Lower leg skin (tissue), 4 donors: ENCODE data around the gene CAMP. TPM values are rescaled to one million over a fixed set of nuclear protein-coding genes. Genes with fewer than 3 reads are reported as not detected.
A peak's percentile ranks its signal among the peaks of the same experiment; 100 is the strongest.

Experiments
- DNase-seq, 2 donors: peaks; one replicate each; pipeline ENCODE4 v3.0.0-alpha.2; 2019; ENCODE audit warnings: low spot score in 2 of 2
- H3K4me3 ChIP-seq: fragments of 200-600 bp; sonication (generic); 2 replicates; pipeline ENCODE4 v1.5.1; 2017; ENCODE audit warnings: mild to moderate bottlenecking, low read depth; ENCODE audit not compliant: poor library complexity, severe bottlenecking
- CTCF ChIP-seq, 3 donors: fragments of 450-650 bp; IDR thresholded peaks; one replicate each; pipeline ENCODE4 v1.5.1; 2016; ENCODE audit warnings: antibody characterized with exemption in 3 of 3, mild to moderate bottlenecking in 3 of 3, moderate library complexity in 2 of 3
- POLR2A ChIP-seq, 2 donors: fragments of 450-650 bp; IDR thresholded peaks; one replicate each; pipeline ENCODE4 v1.6.1; 2016 to 2017; ENCODE audit warnings: antibody characterized with exemption in 2 of 2, mild to moderate bottlenecking in 1 of 2, moderate library complexity in 1 of 2
- WGBS, 2 donors: methylation state at CpG; one replicate each; pipeline ENCODE4 v1.1.5; 2018; 5-methylcytosine and 5-hydroxymethylcytosine counted together
- intact Hi-C: fragments of 100-400 bp; cut with DNase I; formaldehyde crosslinking; loops from one replicate; pipeline ENCODE4 v1.15.0; 2023; ENCODE audit warnings: low total_unique reads
- total RNA-seq, 4 donors: library from RNA; depleted of rRNA; stranded (reverse); fragments of >200 nt; gene quantifications; one replicate each; pipeline ENCODE4 v1.1.0, GENCODE V29; 2016

CAMP gene
- total RNA-seq, 4 donors from 2014 or later, result 1.1 TPM; not detected in 3

GRCh38 chr3:48185129-48185528, 38.2 kb upstream of the CAMP start:
- intact Hi-C loops, result no loop called here
- TF ChIP-seq CTCF (IDR thresholded peaks at IDR 0.05) (no peak), POLR2A (IDR thresholded peaks at IDR 0.05) (no peak)
- H3K4me3 ChIP-seq, result no peak overlapping the region
- DNase-seq, result peak in 1 of 2 donors; percentile 59
- 62 to 67% methylated on average over 4 of the region's 4 CpGs for WGBS, 2 donors

GRCh38 chr3:48186631-48187300, 36.5 kb upstream of the CAMP start:
- peak in 1 of 2 donors; percentile 20 for DNase-seq
- intact Hi-C loops, result no loop called here
- WGBS, 2 donors, result 27 to 40% methylated on average over 7 of the region's 7 CpGs
- H3K4me3 ChIP-seq, result no peak overlapping the region
- no peak for TF ChIP-seq POLR2A (IDR thresholded peaks at IDR 0.05)
- TF ChIP-seq CTCF (IDR thresholded peaks at IDR 0.05), result no peak

- WGBS, 2 donors, result 16 to 25% methylated on average over 8 of the region's 8 CpGs
- intact Hi-C loops, result no loop called here
- no peak for TF ChIP-seq CTCF (IDR thresholded peaks at IDR 0.05)
- no peak for TF ChIP-seq POLR2A (IDR thresholded peaks at IDR 0.05)
These were observed 36.1 kb upstream of the CAMP start for GRCh38 chr3:48187301-48187578.

GRCh38 chr3:48187579-48188265, 35.6 kb upstream of the CAMP start:
- peak overlapping the region; percentile 56 for H3K4me3 ChIP-seq
- peak in 1 of 2 donors; percentile 80 for DNase-seq
- WGBS, 2 donors, result 1 to 3% methylated on average over 21 to 71 of the region's 87 CpGs
- intact Hi-C loops, result no loop called here
- TF ChIP-seq CTCF (IDR thresholded peaks at IDR 0.05), result no peak
- TF ChIP-seq POLR2A (IDR thresholded peaks at IDR 0.05), result no peak

More at GRCh38 chr3:48187301-48187578, 36.1 kb upstream of the CAMP start:
- H3K4me3 ChIP-seq, result peak overlapping the region; percentile 56
- DNase-seq, result no peak

- 11 to 13% methylated on average over 29 to 40 of the region's 44 CpGs for WGBS, 2 donors
- TF ChIP-seq CTCF (IDR thresholded peaks at IDR 0.05), result no peak
- no peak for TF ChIP-seq POLR2A (IDR thresholded peaks at IDR 0.05)
- intact Hi-C loops, result no loop called here
These were observed 34.8 kb upstream of the CAMP start, which contains the start of gene CDC25A for GRCh38 chr3:48188266-48189201. TSS of gene CDC25A (minus strand) at chr3:48188417. CDS start at chr3:48187947, 470 bp downstream.

More at GRCh38 chr3:48188266-48189201, 34.8 kb upstream of the CAMP start, which contains the start of gene CDC25A:
- DNase-seq, result peak; percentile 96 to 98
- peak within 1 kb of the TSS; percentile 56 for H3K4me3 ChIP-seq
